ENCODE data around the gene FGFR1OP2.

DNA sequence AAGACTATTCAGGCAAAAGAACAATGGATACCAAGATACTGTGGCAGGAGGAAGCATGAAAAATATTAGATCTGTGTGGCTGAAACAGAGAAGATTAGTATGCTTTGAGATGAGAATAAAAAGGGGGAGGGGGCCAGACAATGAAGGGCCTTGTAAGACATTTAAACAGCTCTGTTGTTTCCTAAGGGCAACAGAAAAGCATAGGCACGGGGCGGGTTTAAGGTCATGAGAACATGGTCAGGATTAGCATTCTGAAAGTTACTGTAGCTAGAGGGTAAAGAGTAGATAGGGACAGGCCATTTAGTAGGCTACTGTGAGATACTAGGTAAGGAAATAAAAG lies 19.1 kb upstream of the FGFR1OP2 start:
- TF ChIP-seq, protein P1, sequence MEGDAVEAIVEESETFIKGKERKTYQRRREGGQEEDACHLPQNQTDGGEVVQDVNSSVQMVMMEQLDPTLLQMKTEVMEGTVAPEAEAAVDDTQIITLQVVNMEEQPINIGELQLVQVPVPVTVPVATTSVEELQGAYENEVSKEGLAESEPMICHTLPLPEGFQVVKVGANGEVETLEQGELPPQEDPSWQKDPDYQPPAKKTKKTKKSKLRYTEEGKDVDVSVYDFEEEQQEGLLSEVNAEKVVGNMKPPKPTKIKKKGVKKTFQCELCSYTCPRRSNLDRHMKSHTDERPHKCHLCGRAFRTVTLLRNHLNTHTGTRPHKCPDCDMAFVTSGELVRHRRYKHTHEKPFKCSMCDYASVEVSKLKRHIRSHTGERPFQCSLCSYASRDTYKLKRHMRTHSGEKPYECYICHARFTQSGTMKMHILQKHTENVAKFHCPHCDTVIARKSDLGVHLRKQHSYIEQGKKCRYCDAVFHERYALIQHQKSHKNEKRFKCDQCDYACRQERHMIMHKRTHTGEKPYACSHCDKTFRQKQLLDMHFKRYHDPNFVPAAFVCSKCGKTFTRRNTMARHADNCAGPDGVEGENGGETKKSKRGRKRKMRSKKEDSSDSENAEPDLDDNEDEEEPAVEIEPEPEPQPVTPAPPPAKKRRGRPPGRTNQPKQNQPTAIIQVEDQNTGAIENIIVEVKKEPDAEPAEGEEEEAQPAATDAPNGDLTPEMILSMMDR (conservative IDR thresholded peaks at IDR 0.05; ENCODE audit: low read depth in 2 of 2) = no peak
- TF ChIP-seq, protein P2, sequence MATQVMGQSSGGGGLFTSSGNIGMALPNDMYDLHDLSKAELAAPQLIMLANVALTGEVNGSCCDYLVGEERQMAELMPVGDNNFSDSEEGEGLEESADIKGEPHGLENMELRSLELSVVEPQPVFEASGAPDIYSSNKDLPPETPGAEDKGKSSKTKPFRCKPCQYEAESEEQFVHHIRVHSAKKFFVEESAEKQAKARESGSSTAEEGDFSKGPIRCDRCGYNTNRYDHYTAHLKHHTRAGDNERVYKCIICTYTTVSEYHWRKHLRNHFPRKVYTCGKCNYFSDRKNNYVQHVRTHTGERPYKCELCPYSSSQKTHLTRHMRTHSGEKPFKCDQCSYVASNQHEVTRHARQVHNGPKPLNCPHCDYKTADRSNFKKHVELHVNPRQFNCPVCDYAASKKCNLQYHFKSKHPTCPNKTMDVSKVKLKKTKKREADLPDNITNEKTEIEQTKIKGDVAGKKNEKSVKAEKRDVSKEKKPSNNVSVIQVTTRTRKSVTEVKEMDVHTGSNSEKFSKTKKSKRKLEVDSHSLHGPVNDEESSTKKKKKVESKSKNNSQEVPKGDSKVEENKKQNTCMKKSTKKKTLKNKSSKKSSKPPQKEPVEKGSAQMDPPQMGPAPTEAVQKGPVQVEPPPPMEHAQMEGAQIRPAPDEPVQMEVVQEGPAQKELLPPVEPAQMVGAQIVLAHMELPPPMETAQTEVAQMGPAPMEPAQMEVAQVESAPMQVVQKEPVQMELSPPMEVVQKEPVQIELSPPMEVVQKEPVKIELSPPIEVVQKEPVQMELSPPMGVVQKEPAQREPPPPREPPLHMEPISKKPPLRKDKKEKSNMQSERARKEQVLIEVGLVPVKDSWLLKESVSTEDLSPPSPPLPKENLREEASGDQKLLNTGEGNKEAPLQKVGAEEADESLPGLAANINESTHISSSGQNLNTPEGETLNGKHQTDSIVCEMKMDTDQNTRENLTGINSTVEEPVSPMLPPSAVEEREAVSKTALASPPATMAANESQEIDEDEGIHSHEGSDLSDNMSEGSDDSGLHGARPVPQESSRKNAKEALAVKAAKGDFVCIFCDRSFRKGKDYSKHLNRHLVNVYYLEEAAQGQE (IDR thresholded peaks at IDR 0.05; ENCODE audit: unreplicated experiment) = no peak
- TF ChIP-seq, protein P3, sequence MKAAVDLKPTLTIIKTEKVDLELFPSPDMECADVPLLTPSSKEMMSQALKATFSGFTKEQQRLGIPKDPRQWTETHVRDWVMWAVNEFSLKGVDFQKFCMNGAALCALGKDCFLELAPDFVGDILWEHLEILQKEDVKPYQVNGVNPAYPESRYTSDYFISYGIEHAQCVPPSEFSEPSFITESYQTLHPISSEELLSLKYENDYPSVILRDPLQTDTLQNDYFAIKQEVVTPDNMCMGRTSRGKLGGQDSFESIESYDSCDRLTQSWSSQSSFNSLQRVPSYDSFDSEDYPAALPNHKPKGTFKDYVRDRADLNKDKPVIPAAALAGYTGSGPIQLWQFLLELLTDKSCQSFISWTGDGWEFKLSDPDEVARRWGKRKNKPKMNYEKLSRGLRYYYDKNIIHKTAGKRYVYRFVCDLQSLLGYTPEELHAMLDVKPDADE (IDR thresholded peaks at IDR 0.05) = no peak
- TF ChIP-seq POLR2AphosphoS5 (IDR thresholded peaks at IDR 0.05; ENCODE audit: low read depth) (no peak), EZH2phosphoT487 (IDR thresholded peaks at IDR 0.05; ENCODE audit: unreplicated experiment) (no peak), EZH2 (IDR thresholded peaks at IDR 0.05; ENCODE audit: low read depth, unreplicated experiment) (no peak), ZNF114 (CRISPR knock-in tag; IDR thresholded peaks at IDR 0.05) (no peak), JUNB (IDR thresholded peaks at IDR 0.05; ENCODE audit: unreplicated experiment) (no peak)
- TF ChIP-seq, protein P4, sequence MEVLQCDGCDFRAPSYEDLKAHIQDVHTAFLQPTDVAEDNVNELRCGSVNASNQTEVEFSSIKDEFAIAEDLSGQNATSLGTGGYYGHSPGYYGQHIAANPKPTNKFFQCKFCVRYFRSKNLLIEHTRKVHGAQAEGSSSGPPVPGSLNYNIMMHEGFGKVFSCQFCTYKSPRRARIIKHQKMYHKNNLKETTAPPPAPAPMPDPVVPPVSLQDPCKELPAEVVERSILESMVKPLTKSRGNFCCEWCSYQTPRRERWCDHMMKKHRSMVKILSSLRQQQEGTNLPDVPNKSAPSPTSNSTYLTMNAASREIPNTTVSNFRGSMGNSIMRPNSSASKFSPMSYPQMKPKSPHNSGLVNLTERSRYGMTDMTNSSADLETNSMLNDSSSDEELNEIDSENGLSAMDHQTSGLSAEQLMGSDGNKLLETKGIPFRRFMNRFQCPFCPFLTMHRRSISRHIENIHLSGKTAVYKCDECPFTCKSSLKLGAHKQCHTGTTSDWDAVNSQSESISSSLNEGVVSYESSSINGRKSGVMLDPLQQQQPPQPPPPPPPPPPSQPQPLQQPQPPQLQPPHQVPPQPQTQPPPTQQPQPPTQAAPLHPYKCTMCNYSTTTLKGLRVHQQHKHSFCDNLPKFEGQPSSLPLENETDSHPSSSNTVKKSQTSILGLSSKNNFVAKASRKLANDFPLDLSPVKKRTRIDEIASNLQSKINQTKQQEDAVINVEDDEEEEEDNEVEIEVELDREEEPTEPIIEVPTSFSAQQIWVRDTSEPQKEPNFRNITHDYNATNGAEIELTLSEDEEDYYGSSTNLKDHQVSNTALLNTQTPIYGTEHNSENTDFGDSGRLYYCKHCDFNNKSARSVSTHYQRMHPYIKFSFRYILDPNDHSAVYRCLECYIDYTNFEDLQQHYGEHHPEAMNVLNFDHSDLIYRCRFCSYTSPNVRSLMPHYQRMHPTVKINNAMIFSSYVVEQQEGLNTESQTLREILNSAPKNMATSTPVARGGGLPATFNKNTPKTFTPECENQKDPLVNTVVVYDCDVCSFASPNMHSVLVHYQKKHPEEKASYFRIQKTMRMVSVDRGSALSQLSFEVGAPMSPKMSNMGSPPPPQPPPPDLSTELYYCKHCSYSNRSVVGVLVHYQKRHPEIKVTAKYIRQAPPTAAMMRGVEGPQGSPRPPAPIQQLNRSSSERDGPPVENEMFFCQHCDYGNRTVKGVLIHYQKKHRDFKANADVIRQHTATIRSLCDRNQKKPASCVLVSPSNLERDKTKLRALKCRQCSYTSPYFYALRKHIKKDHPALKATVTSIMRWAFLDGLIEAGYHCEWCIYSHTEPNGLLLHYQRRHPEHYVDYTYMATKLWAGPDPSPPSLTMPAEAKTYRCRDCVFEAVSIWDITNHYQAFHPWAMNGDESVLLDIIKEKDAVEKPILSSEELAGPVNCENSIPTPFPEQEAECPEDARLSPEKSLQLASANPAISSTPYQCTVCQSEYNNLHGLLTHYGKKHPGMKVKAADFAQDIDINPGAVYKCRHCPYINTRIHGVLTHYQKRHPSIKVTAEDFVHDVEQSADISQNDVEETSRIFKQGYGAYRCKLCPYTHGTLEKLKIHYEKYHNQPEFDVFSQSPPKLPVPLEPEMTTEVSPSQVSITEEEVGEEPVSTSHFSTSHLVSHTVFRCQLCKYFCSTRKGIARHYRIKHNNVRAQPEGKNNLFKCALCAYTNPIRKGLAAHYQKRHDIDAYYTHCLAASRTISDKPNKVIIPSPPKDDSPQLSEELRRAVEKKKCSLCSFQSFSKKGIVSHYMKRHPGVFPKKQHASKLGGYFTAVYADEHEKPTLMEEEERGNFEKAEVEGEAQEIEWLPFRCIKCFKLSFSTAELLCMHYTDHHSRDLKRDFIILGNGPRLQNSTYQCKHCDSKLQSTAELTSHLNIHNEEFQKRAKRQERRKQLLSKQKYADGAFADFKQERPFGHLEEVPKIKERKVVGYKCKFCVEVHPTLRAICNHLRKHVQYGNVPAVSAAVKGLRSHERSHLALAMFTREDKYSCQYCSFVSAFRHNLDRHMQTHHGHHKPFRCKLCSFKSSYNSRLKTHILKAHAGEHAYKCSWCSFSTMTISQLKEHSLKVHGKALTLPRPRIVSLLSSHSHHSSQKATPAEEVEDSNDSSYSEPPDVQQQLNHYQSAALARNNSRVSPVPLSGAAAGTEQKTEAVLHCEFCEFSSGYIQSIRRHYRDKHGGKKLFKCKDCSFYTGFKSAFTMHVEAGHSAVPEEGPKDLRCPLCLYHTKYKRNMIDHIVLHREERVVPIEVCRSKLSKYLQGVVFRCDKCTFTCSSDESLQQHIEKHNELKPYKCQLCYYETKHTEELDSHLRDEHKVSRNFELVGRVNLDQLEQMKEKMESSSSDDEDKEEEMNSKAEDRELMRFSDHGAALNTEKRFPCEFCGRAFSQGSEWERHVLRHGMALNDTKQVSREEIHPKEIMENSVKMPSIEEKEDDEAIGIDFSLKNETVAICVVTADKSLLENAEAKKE (CRISPR knock-in tag; IDR thresholded peaks at IDR 0.05) = no peak
